AG10803 (cell line): Measurements from ENCODE around the gene FRMD4A.
"Not testable (repeated sequence)": the region's sequence is repeated elsewhere in the genome, so short reads cannot be mapped to it uniquely, and the experiment has no call there.

Experiments
- DNase-seq: peaks from one replicate; pipeline ENCODE4 v3.0.0; 2010; ENCODE audit warnings: low read depth
- H3K4me3 ChIP-seq: 2 replicates; pipeline ENCODE4 v1.5.1; 2011; ENCODE audit warnings: mild to moderate bottlenecking, low read length, control low read depth
- TF ChIP-seq, protein P1 (sequence below): conservative IDR thresholded peaks from 2 replicates; pipeline ENCODE4 v1.5.1; 2011; ENCODE audit warnings: mild to moderate bottlenecking, low read length, control low read depth, inconsistent platforms

FRMD4A gene

DNA sequence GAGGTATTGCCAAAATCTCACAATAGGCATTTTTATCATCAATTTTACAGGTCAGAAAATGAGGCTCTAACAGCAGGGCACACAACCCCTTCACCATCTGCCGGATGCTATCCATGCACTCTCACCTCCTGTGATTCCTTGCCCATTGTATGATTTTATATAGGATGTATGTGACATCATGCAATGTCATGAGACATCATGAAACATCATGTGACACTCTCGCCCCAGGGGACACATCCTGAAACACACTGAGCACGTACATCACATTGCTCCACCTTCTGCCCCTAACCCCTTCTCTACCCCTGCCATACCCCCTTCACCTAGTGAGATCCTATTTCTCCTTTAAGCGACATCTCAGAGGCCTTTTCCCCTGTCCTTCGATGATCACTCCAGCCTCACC, 189.4 kb downstream of the FRMD4A start:
- H3K4me3 ChIP-seq, result no peak overlapping the region
- no peak for DNase-seq
- TF ChIP-seq, protein P1, sequence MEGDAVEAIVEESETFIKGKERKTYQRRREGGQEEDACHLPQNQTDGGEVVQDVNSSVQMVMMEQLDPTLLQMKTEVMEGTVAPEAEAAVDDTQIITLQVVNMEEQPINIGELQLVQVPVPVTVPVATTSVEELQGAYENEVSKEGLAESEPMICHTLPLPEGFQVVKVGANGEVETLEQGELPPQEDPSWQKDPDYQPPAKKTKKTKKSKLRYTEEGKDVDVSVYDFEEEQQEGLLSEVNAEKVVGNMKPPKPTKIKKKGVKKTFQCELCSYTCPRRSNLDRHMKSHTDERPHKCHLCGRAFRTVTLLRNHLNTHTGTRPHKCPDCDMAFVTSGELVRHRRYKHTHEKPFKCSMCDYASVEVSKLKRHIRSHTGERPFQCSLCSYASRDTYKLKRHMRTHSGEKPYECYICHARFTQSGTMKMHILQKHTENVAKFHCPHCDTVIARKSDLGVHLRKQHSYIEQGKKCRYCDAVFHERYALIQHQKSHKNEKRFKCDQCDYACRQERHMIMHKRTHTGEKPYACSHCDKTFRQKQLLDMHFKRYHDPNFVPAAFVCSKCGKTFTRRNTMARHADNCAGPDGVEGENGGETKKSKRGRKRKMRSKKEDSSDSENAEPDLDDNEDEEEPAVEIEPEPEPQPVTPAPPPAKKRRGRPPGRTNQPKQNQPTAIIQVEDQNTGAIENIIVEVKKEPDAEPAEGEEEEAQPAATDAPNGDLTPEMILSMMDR, result no peak

DNA sequence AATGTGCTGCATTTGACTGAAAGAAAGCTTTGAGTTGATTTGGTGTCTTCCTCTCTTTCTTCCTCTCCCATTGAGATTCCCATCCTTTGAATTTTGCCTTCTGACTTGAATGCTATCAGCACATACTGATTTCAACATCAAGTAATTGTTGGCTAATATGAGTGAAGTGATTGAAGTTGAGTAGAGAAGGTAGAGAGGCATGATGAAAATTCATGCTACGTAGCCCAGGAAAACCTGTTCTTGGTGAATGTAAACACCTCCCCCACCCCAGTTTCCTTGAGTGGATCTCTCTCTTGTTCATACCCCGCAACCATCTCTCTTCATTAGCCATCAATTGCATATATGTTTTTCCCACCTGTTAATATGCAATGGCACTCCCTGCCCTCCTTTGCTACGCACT, 193.3 kb downstream of the FRMD4A start:
- no peak for DNase-seq
- TF ChIP-seq, protein P1, result no peak
- no peak overlapping the region for H3K4me3 ChIP-seq

DNA sequence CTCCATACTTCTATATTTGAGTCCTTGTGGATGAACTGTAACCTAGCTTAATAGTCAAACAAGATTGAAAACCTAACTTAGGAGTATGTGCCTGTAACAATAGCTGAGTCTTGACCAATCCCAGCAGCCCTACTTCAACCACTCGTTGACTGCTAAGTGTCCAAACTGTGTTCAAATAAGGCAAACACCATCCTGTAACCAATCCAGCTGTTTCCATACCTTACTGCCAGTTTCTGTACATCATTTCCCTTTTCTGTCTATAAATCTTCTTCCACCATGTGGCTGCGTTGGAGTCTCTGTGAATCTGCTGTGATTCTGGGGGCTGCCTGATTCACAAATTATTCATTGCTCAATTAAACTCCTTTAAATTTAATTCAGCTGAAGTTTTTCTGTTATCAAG, 195.5 kb downstream of the FRMD4A start:
- DNase-seq, H3K4me3 ChIP-seq: not testable (repeated sequence)

DNA sequence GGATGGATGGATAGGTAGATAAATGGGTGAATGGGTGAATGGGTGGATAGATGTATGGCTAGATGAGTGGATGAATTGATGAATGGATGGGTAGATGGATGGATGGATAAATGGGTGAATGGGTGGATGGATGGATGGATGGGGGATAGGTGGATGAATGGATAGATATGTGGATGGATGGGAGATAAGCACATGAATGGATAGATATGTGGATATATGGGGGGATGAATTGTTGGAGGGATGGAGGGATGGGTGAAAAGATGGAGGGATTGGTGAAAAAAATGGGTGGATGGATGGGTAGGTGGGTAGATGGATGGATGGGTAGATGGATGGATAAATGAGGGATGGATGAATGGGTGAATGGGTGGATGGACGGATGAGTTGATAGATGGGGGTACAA, 196.4 kb downstream of the FRMD4A start:
- TF ChIP-seq, protein P1, result no peak
- H3K4me3 ChIP-seq, result no peak overlapping the region
- no peak for DNase-seq

DNA sequence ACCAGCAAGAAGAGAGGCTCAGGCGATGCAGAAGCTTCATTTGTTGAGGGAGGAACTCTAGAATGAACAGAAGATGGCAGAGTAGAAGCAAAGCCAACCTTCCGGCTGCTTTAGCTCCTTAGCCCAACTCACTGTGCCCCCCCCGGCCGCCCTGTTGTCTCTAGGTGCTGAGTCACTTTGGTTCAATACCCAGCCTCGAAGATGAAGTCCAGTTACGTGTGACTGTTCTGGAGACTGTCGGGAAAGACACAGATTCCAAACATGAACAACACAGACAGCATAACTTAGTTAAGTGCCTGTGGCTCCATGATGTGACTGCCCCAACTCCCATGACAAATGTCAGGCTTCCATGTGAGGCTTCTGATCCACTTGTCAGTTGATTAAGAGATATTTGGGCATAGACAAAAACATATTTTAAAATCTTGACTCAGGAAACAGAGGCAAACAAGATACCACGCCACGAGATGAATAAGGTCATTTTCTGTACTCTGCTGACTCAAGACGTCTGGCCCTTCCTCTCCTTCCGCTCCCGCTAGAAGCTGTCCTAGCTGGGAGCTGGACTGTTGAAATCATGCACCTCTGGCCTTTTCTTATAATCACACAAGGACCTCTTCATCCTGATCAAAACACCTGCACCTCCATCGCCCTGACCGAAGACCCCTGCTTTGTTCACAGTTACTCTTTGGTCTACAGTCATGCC, 199.3 kb downstream of the FRMD4A start:
- no peak for DNase-seq
- no peak overlapping the region for H3K4me3 ChIP-seq
- TF ChIP-seq, protein P1, result no peak

DNA sequence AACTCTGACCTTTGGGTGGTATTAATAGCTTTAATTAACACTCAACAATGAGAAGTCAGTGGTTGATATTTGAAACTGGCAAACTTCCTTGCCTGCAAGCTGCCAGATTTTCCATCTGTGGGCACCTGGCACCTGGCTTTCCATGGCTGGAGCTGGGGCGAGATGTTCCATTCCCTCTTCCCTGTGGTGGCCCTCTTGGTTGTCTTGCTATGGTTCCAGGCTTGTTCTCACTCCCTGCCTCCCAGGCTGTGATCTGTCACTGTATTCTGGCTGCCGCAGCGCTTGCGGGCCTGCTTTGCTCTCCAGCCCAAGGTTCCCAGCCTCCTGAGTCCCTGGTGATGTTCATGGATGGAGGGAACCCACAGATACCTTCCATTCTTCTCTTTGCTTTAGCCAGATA, 201.0 kb downstream of the FRMD4A start:
- no peak for DNase-seq
- TF ChIP-seq, protein P1, result no peak
- no peak overlapping the region for H3K4me3 ChIP-seq

DNA sequence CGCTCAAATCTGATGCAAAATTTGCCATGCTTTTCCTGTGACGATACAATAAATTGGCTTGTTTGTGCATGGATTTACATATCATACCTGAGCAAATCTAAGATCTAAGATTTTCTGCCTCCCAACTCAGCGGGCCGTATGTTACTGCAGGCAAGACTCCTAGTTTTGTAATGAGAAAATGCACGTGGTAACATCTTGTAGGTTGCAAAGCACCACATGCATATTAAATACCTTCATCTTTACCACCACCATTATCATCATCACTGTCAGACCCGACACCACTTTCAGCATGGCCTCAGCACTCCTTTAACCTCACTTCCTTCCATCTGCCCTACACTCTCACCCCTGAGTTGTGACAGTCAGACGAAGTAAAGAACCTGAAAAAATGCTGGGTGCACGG, 202.2 kb downstream of the FRMD4A start:
- no peak overlapping the region for H3K4me3 ChIP-seq
- TF ChIP-seq, protein P1, result no peak
- no peak for DNase-seq
